Measurements from ENCODE around the gene MTMR3.

DNA sequence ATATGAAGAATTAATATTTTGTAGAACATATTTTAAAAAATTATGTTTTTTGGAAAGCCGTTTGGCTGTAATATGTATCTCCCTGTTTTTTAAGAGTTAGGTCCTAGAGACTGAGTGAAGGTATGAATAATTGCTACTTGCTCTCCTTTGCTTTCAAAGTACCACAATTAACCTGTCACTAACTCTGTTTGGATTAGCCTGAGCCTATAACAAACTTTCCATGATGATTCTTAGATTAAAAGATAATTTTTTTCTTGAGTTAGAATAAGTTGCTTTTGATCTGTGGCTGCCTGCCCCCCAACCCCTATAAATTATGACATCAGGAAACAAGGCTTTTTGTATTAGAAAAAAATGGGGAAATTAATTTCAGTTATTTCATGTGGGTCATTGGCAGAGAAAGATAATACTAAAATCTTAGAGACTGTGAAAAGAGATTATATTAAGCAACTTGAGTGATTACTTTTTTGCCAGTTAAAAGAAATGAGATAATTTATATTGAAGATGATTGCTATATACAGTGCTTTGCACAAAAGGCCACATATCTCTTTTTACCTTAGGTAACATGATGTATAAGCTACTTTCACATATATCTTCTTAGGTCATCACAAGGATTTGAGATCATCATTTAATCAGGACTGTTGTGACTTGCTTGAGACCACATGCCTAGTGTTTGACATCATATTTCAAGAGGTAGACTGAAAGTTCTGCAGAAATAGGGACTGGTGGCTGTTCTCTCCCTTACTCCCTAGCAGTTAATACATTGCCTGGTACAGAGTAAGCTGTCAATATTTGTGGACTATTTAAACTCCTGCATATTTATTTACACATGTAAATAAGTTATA, 9.6 kb downstream of the MTMR3 start:
- TF ChIP-seq, protein P1, sequence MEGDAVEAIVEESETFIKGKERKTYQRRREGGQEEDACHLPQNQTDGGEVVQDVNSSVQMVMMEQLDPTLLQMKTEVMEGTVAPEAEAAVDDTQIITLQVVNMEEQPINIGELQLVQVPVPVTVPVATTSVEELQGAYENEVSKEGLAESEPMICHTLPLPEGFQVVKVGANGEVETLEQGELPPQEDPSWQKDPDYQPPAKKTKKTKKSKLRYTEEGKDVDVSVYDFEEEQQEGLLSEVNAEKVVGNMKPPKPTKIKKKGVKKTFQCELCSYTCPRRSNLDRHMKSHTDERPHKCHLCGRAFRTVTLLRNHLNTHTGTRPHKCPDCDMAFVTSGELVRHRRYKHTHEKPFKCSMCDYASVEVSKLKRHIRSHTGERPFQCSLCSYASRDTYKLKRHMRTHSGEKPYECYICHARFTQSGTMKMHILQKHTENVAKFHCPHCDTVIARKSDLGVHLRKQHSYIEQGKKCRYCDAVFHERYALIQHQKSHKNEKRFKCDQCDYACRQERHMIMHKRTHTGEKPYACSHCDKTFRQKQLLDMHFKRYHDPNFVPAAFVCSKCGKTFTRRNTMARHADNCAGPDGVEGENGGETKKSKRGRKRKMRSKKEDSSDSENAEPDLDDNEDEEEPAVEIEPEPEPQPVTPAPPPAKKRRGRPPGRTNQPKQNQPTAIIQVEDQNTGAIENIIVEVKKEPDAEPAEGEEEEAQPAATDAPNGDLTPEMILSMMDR (IDR thresholded peaks at IDR 0.05; ENCODE audit: low read depth, low read length, missing input control), result no peak
- TF ChIP-seq RAD21 (IDR thresholded peaks at IDR 0.05) (no peak), TAF1 (conservative IDR thresholded peaks at IDR 0.05) (no peak), JUND (IDR thresholded peaks at IDR 0.05) (no peak), FOXA1 (IDR thresholded peaks at IDR 0.05) (no peak), GABPA (IDR thresholded peaks at IDR 0.05 in 1 of 2, conservative IDR thresholded peaks at IDR 0.05 in 1 of 2) (no peak), RXRA (IDR thresholded peaks at IDR 0.05) (no peak), SP1 (IDR thresholded peaks at IDR 0.05) (no peak), EGR1 (IDR thresholded peaks at IDR 0.05; ENCODE audit: low read depth in 2 of 2) (no peak), HNF4A (conservative IDR thresholded peaks at IDR 0.05) (no peak), NR2F2 (IDR thresholded peaks at IDR 0.05) (no peak)
- TF ChIP-seq, protein P2, sequence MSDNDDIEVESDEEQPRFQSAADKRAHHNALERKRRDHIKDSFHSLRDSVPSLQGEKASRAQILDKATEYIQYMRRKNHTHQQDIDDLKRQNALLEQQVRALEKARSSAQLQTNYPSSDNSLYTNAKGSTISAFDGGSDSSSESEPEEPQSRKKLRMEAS (IDR thresholded peaks at IDR 0.05), result no peak
- TF ChIP-seq, protein P3, sequence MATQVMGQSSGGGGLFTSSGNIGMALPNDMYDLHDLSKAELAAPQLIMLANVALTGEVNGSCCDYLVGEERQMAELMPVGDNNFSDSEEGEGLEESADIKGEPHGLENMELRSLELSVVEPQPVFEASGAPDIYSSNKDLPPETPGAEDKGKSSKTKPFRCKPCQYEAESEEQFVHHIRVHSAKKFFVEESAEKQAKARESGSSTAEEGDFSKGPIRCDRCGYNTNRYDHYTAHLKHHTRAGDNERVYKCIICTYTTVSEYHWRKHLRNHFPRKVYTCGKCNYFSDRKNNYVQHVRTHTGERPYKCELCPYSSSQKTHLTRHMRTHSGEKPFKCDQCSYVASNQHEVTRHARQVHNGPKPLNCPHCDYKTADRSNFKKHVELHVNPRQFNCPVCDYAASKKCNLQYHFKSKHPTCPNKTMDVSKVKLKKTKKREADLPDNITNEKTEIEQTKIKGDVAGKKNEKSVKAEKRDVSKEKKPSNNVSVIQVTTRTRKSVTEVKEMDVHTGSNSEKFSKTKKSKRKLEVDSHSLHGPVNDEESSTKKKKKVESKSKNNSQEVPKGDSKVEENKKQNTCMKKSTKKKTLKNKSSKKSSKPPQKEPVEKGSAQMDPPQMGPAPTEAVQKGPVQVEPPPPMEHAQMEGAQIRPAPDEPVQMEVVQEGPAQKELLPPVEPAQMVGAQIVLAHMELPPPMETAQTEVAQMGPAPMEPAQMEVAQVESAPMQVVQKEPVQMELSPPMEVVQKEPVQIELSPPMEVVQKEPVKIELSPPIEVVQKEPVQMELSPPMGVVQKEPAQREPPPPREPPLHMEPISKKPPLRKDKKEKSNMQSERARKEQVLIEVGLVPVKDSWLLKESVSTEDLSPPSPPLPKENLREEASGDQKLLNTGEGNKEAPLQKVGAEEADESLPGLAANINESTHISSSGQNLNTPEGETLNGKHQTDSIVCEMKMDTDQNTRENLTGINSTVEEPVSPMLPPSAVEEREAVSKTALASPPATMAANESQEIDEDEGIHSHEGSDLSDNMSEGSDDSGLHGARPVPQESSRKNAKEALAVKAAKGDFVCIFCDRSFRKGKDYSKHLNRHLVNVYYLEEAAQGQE (IDR thresholded peaks at IDR 0.05), result no peak
- TF ChIP-seq, protein P4, sequence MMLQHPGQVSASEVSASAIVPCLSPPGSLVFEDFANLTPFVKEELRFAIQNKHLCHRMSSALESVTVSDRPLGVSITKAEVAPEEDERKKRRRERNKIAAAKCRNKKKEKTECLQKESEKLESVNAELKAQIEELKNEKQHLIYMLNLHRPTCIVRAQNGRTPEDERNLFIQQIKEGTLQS (IDR thresholded peaks at IDR 0.05), result no peak
